Frontal cortex (tissue), 4 donors: ENCODE data around the gene PERCC1. TPM values are rescaled to one million over a fixed set of nuclear protein-coding genes. Genes with fewer than 3 reads are reported as not detected.

Experiments
- DNase-seq, 2 donors: peaks; one replicate each; pipeline ENCODE4 v3.0.0; 2012; ENCODE audit warnings: low spot score in 2 of 2
- FAIRE-seq: peaks from 2 replicates; lab custom pipeline; 2012; peaks lifted over from hg19 to GRCh38; lab: Jason Lieb, UNC
- total RNA-seq: library from RNA; depleted of rRNA; stranded (reverse); fragments of >200 nt; gene quantifications from one replicate; pipeline ENCODE4 v1.2.3, GENCODE V29; 2014
- donor health status: control.
- donor health status: control.
- donor health status: control.

Gene PERCC1
- total RNA-seq, 1 donor from 2014 or later = not detected

GRCh38 chr16:1446296-1447080 is 15.6 kb downstream of the PERCC1 start:
- DNase-seq (no peak), FAIRE-seq (no peak)

- DNase-seq (no peak), FAIRE-seq (no peak)
Measured at GRCh38 chr16:1447965-1448364, 17.1 kb downstream of the PERCC1 start.

GRCh38 chr16:1448536-1449116 is 17.7 kb downstream of the PERCC1 start:
- no peak for FAIRE-seq
- no peak for DNase-seq

GRCh38 chr16:1449201-1449788 is 18.4 kb downstream of the PERCC1 start:
- DNase-seq (no peak), FAIRE-seq (no peak)

- DNase-seq = no peak
- no peak for FAIRE-seq
Measured at GRCh38 chr16:1450218-1450617, 19.3 kb downstream of the PERCC1 start.

GRCh38 chr16:1450841-1451240 is 20.0 kb downstream of the PERCC1 start:
- no peak for FAIRE-seq
- no peak for DNase-seq

- DNase-seq (no peak), FAIRE-seq (no peak)
Measured at GRCh38 chr16:1451702-1452392, 21.0 kb downstream of the PERCC1 start.

- no peak for FAIRE-seq
- no peak for DNase-seq
Measured at GRCh38 chr16:1452530-1452929, 21.7 kb downstream of the PERCC1 start.

GRCh38 chr16:1453316-1453715 is 22.4 kb downstream of the PERCC1 start:
- no peak for DNase-seq
- FAIRE-seq = no peak

GRCh38 chr16:1454561-1454960 is 23.7 kb downstream of the PERCC1 start:
- no peak for DNase-seq
- no peak for FAIRE-seq

- FAIRE-seq (no peak), DNase-seq (no peak)
Measured at GRCh38 chr16:1455190-1456171, 24.6 kb downstream of the PERCC1 start.

- FAIRE-seq = no peak
- no peak for DNase-seq
Measured at GRCh38 chr16:1456951-1457350, 26.1 kb downstream of the PERCC1 start.

- DNase-seq (no peak), FAIRE-seq (no peak)
Measured at GRCh38 chr16:1457489-1458245, 26.8 kb downstream of the PERCC1 start.

GRCh38 chr16:1458336-1458976 is 27.6 kb downstream of the PERCC1 start:
- no peak for DNase-seq
- no peak for FAIRE-seq

GRCh38 chr16:1458977-1459341 is 28.1 kb downstream of the PERCC1 start:
- FAIRE-seq (no peak), DNase-seq (no peak)

GRCh38 chr16:1459967-1460366 is 29.1 kb downstream of the PERCC1 start:
- no peak for FAIRE-seq

GRCh38 chr16:1460602-1461138 is 29.8 kb downstream of the PERCC1 start:
- no peak for DNase-seq
- FAIRE-seq = no peak

More at GRCh38 chr16:1459967-1460366, 29.1 kb downstream of the PERCC1 start:
- no peak for DNase-seq

GRCh38 chr16:1461146-1461545 is 30.3 kb downstream of the PERCC1 start:
- FAIRE-seq (no peak), DNase-seq (no peak)
